KOPT-K1 (cell line): ENCODE results near the gene ERCC8.
"Not testable (repeated sequence)": the region's sequence is repeated elsewhere in the genome, so short reads cannot be mapped to it uniquely, and the experiment has no call there.

Experiments used
- H3K27ac ChIP-seq: fragments of 200-600 bp; sonication (generic); 2 replicates; pipeline ENCODE4 v1.5.1; 2016; ENCODE audit warnings: antibody characterized with exemption, mild to moderate bottlenecking, low read depth, low read length; ENCODE audit not compliant: poor library complexity, severe bottlenecking
- H3K36me3 ChIP-seq: fragments of 200-600 bp; sonication (generic); 2 replicates; pipeline ENCODE4 v1.5.1; 2017; ENCODE audit warnings: antibody characterized with exemption, mild to moderate bottlenecking, low read length, moderate library complexity; ENCODE audit not compliant: insufficient read depth
- H3K9me3 ChIP-seq: fragments of 200-600 bp; sonication (generic); 2 replicates; pipeline ENCODE4 v1.5.1; 2017; ENCODE audit warnings: antibody characterized with exemption, low read length, mild to moderate bottlenecking; ENCODE audit not compliant: insufficient read depth, poor library complexity, severe bottlenecking

The ERCC8 gene

DNA sequence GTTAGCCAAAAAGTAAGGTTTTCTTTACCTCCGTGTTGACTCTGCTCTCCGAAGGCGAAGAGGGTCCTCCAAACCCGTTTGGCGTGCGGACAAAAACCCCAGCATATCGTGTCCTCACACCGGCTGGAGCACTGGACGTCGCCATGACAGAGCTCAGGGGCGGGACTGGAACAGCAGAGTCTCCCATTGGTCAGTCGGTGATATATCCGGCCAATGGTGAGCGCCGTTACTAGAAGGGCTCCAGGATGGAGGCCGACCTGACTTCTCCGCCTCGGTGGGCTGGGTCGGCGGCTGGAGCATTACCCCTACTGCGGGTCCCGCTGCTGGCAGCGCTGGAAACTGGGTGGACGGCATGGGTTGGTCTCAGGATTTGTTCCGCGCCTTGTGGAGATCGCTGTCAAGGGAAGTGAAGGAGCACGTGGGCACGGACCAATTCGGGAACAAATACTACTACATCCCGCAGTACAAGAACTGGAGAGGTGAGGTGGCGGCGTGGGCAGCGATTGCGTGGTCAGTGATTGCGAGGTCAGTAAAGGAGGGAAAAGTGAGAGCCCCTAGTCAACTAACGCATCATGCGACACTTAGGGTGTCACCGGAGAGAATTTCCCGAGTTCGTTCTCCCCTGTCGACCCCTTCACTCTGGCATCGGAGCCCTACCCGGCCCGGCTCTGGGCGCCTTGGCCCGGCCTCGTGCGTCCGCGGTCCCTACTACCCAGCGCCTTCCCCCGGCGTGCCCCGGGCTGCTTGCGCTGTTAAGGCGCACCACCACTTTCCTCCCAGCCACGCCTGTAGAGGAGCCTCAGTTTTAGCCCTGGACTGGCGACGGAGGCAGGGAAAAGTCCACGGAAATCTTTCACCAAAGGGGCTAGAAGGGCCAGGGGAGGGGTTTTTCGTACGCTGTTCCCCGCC lies at the start of gene ERCC8, which contains the start of gene NDUFAF2:
ERCC8 (minus strand) TSS at position 167 of the 909 bp plus-strand sequence; CDS start at position 105, 62 bp downstream.
NDUFAF2 (plus strand) TSS at position 302 of the 909 bp plus-strand sequence; CDS start at position 353, 51 bp downstream.
- H3K36me3 ChIP-seq: peaks cover 8% of the 10 kb centered on the region
- no peaks in the 10 kb centered on the region for H3K9me3 ChIP-seq
- peak within 1 kb of the TSS; percentile 65 for H3K27ac ChIP-seq

DNA sequence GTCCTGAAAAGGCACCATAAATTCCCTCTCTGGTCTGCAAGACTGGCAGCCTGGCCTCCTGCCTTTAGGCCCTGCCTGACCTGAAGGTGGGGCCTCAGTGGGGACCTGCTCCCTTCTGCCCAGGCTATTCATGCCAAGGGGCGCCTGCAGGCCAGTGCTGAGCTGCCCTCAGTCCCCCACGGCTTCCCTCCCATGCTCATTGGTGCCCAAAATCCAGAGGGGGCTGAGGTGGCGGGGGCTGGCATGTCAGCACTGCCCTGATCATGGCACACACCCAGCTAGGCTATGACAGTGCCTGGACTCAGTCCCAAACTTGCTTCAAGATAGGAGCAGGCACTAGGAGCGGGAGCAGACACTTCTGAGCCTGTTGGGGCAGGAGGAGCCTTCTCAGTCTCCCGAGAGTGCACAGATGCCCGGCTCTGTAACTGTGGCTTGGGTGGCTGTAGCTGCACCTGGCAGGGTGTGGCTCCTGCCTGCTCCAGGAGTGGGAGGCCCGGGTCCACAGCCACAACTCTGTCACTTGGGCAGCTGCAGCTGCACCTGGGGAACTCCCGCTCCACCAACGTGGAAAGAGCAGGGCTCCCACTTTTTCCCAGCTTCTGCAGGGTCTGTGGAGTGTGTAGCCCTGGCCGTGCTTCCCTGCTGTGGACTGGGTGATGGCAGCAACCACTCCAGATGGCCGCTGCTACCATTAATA lies 49.2 kb upstream of the ERCC8 start:
- no peaks in the 10 kb centered on the region; the same call in 1 of the 2 replicates for H3K36me3 ChIP-seq
- no peak overlapping the region for H3K27ac ChIP-seq
- peaks cover 41% of the 10 kb centered on the region for H3K9me3 ChIP-seq

- H3K36me3 ChIP-seq: no peaks in the 10 kb centered on the region; the same call in 1 of the 2 replicates
- H3K27ac ChIP-seq: no peak overlapping the region
- H3K9me3 ChIP-seq: peaks cover 41% of the 10 kb centered on the region
Measured at GRCh38 chr5:60993425-60993824, 48.6 kb upstream of the ERCC8 start.

DNA sequence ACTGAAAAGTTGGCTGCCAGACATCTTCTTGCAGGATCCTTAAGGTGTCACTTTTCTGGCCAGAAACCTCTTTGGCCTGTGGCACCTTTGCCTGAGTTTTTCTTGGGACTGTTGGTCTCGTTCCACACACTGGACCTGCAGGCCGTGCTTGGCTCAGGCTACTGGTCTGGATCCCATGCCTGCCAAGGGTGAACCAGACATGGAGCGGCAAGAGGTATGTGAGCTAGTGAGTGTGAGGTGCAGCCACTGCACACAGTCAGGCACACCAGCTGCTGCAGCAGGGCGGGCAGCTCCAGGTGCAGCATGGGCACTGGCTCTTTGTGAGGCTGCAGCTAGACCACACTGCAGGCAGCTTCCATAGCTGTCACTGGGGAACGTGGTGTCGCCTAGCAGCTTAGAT lies 48.0 kb upstream of the ERCC8 start:
- H3K27ac ChIP-seq: no peak overlapping the region

GRCh38 chr5:60989790-60990189 lies 44.9 kb upstream of the ERCC8 start:
- H3K27ac ChIP-seq: no peak overlapping the region
- peaks cover 49% of the 10 kb centered on the region for H3K9me3 ChIP-seq
- no peaks in the 10 kb centered on the region; the same call in 1 of the 2 replicates for H3K36me3 ChIP-seq

More for the DNA sequence above, 48.0 kb upstream of the ERCC8 start:
- Histone ChIP-seq H3K36me3 (no peaks in the 10 kb centered on the region; the same call in 1 of the 2 replicates), H3K9me3 (peaks cover 42% of the 10 kb centered on the region)

DNA sequence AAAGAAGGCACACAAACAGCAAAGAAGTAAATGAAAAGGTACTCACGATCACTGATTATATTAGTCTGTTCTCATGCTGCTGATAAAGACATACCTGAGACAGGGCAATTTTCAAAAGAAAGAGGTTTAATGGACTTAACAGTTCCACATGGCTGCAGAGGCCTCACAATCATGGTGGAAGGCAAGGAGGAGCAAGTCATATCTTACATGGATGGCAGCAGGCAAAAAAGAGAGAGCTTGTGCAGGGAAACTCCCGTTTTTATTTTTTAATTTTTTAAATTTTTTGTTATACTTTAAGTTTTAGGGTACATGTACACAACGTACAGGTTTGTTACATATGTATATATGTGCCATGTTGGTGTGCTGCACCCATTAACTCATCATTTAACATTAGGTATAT lies 37.3 kb upstream of the ERCC8 start:
- not testable (repeated sequence) for H3K36me3 ChIP-seq, H3K27ac ChIP-seq
- peaks cover 13% of the 10 kb centered on the region for H3K9me3 ChIP-seq

- Histone ChIP-seq H3K36me3 (no peaks in the 10 kb centered on the region), H3K27ac (no peak overlapping the region), H3K9me3 (peaks cover 7% of the 10 kb centered on the region)
Measured at GRCh38 chr5:60980511-60980910, 35.6 kb upstream of the ERCC8 start.

GRCh38 chr5:60978968-60979367 lies 34.1 kb upstream of the ERCC8 start:
- Histone ChIP-seq H3K9me3 (peaks cover 6% of the 10 kb centered on the region), H3K27ac (no peak overlapping the region), H3K36me3 (no peaks in the 10 kb centered on the region)

DNA sequence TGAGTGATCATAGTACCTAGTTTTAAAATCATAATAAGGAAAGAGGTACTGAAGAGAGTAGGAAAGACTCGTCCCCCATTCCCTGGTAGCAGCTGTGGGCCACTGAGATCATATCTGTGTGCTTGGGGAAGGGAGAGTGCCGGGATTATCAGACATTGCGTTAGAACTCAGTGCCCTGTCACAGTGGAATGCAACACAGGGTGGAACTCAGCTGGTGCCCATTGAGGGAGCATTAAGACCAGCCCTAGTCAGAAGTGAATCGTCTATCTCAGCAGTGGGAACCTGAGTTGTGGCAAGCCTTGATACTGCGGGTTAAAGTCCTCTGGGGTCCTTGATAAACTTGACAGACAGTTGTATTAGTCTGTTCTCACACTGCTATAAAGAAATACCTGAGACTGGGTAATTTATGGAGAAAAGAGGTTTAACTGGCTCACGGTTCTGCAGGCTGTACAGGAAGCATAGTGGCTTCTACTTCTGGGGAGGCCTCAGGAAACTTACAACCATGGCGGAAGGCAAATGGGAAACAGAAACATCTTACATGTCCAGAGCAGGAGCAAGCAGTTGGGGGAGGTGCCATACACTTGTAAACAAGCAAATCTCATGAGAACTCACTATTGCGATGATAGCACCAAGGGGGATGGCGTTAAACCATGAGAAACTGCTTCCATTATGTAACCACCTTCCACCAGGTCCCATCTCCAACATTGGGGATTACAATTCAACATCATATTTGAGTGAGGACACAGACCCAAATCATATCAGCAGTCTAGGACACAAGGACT lies 33.3 kb upstream of the ERCC8 start:
- H3K36me3 ChIP-seq: no peaks in the 10 kb centered on the region
- H3K9me3 ChIP-seq: peaks cover 6% of the 10 kb centered on the region
- H3K27ac ChIP-seq: no peak overlapping the region

DNA sequence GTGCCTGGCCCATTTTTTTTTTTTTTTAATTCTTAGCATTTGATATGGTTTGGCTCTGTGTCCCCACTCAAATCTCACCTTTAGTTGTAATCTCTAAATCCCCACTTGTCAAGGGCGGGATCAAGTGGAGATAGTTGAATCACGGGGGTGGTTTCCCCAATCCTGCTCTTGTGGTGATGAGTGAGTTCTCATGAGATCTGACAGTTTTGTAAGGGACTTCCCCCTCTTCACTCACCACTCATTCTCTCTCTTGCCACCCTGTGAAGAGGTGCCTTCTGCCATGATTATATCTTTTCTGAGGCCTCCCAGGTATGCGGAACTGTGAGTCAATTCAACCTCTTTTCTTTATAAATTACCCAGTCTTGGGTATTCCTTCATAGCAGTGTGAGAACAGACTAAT lies 27.4 kb upstream of the ERCC8 start:
- Histone ChIP-seq H3K36me3 (no peaks in the 10 kb centered on the region), H3K9me3 (peaks cover 34% of the 10 kb centered on the region), H3K27ac (no peak overlapping the region)

- Histone ChIP-seq H3K27ac (no peak overlapping the region), H3K36me3 (no peaks in the 10 kb centered on the region)
Measured at GRCh38 chr5:60961685-60962084, 16.8 kb upstream of the ERCC8 start.

DNA sequence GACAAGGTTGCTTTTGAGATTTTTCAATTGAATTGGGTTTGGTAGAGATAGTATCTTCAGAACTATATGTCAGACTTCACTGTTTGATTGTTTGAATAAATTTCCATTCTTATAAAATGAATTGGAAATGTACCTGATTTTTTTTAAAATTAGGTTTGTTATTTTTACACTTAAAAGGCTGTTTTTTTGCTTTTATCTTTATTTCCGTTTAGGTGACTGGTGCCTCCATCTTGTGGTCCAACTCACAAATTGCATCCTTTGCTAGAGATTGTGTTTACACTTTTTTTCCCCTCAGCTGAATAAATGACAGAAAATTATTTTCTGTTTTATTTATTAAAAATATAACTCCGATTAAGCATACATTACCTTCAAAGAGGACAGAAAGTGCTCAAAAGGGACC lies 15.7 kb upstream of the ERCC8 start:
- peaks cover 1% of the 10 kb centered on the region for H3K9me3 ChIP-seq
- no peak overlapping the region for H3K27ac ChIP-seq
- H3K36me3 ChIP-seq: no peaks in the 10 kb centered on the region

More at GRCh38 chr5:60961685-60962084, 16.8 kb upstream of the ERCC8 start:
- H3K9me3 ChIP-seq: peaks cover 12% of the 10 kb centered on the region

- Histone ChIP-seq H3K27ac (no peak overlapping the region), H3K9me3 (peaks cover 8% of the 10 kb centered on the region)
Measured at GRCh38 chr5:60959156-60959555, 14.3 kb upstream of the ERCC8 start.

GRCh38 chr5:60958712-60959111 lies 13.8 kb upstream of the ERCC8 start:
- Histone ChIP-seq H3K9me3 (peaks cover 8% of the 10 kb centered on the region), H3K36me3 (no peaks in the 10 kb centered on the region), H3K27ac (no peak overlapping the region)

More at GRCh38 chr5:60959156-60959555, 14.3 kb upstream of the ERCC8 start:
- H3K36me3 ChIP-seq: no peaks in the 10 kb centered on the region
